Measurements from ENCODE around the gene HK3.

DNA sequence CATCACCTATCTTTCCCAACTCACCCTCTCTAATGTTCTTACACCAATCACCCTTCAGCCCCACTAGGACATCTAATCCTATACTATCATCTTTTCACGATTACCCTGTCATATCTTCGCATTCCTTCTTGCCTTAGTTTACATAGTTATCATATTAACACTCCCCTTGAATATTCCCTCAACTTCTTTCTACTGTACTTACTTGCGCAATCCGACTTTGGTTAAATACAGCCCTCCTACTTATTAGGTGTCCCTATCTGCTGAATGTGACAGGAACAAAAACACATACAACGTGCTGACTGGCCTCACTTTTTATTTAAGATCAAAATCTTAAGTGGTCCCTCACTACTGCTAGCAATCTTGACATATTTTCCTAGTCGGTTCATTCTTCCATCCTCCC is 19.5 kb upstream of the HK3 start:
- TF ChIP-seq SP1 (CRISPR knock-in tag; IDR thresholded peaks at IDR 0.05) = no peak
- TF ChIP-seq RNF2 (IDR thresholded peaks at IDR 0.05) = no peak
- no peak for TF ChIP-seq SMC3 (conservative IDR thresholded peaks at IDR 0.05; ENCODE audit: insufficient read depth, low read depth, low read length)
- TF ChIP-seq ZNF785 (CRISPR knock-in tag; IDR thresholded peaks at IDR 0.05) = no peak
- no peak for TF ChIP-seq IRF2 (CRISPR knock-in tag; IDR thresholded peaks at IDR 0.05)
- no peak for TF ChIP-seq TCF7L2 (IDR thresholded peaks at IDR 0.05; ENCODE audit: low read depth, low read length)
- TF ChIP-seq GTF2F1 (IDR thresholded peaks at IDR 0.05; ENCODE audit: low read depth, low read length) = no peak
- TF ChIP-seq CREB1 (IDR thresholded peaks at IDR 0.05) = no peak
- TF ChIP-seq CREB1 (CRISPR knock-in tag; IDR thresholded peaks at IDR 0.05) = no peak
- TF ChIP-seq U2AF2 (optimal IDR thresholded peaks at IDR 0.05; ENCODE audit: low read depth, low read length) = no peak
- no peak for TF ChIP-seq NR3C1 (CRISPR knock-in tag; IDR thresholded peaks at IDR 0.05)
- no peak for TF ChIP-seq ZFP36 (IDR thresholded peaks at IDR 0.05; ENCODE audit: low read depth, low read length, partially characterized antibody)
- no peak for TF ChIP-seq HNRNPH1 (optimal IDR thresholded peaks at IDR 0.05; ENCODE audit: low read depth, low read length)
- no peak for TF ChIP-seq MEF2A (IDR thresholded peaks at IDR 0.05; ENCODE audit: control insufficient read depth, low read depth, low read length)

Measured in K562 (cell line).